IMR-90 (cell line): ENCODE measurements around the gene GRID1. TPM values are rescaled to one million over a fixed set of nuclear protein-coding genes. Genes with fewer than 3 reads are reported as not detected.

Experiments
- ATAC-seq: fragments of 200-7000 bp; cut with Tn5 transposase; 2 replicates; pipeline ENCODE4 v1.9.1; 2020; ENCODE audit warnings: low read depth, mild to moderate bottlenecking, moderate library complexity
- BruUV-seq: library from RNA; stranded (reverse); fragments of 400-500 nt; replicated peaks from 2 replicates; lab custom pipeline; 2021; lab: Mats Ljungman, UMichigan
- CTCF ChIA-PET: fragments of 300-600 bp; formaldehyde crosslinking; extraction: SDS; loops from one replicate; lab custom pipeline; 2021; ENCODE audit warnings: antibody characterized with exemption; lab: Yijun Ruan, JAX
- POLR2A ChIA-PET: fragments of 300-600 bp; sonication (Branson Sonifier 250); formaldehyde crosslinking; loops from one replicate; lab custom pipeline; 2022; ENCODE audit warnings: antibody characterized with exemption; ENCODE audit not compliant: unreplicated experiment; lab: Charles Lee
- DNase-seq: peaks from one replicate; pipeline ENCODE4 v3.0.0; 2013
- H2AFZ ChIP-seq: replicated peaks from 2 replicates; pipeline ENCODE3; 2013; ENCODE audit warnings: low read length, mild to moderate bottlenecking; ENCODE audit not compliant: poor library complexity
- H2AK5ac ChIP-seq: 2 replicates; pipeline ENCODE4 v1.6.1; 2013; ENCODE audit warnings: low read depth, low read length, inconsistent platforms
- H2AK9ac ChIP-seq: replicated peaks from 2 replicates; pipeline ENCODE3; 2013; ENCODE audit warnings: mild to moderate bottlenecking, low read depth, low read length, moderate library complexity; ENCODE audit not compliant: poor library complexity
- H2BK120ac ChIP-seq: 2 replicates; pipeline ENCODE4 v1.6.1; 2013; ENCODE audit warnings: low read depth, low read length, inconsistent platforms
- H2BK15ac ChIP-seq: 3 replicates; pipeline ENCODE4 v1.6.1; 2013; ENCODE audit warnings: low read depth, low read length, inconsistent platforms
- H2BK20ac ChIP-seq: 2 replicates; pipeline ENCODE4 v1.6.1; 2013; ENCODE audit warnings: low read depth, mild to moderate bottlenecking, inconsistent platforms, low read length, moderate library complexity
- H2BK5ac ChIP-seq: 2 replicates; pipeline ENCODE4 v1.6.1; 2013; ENCODE audit warnings: mild to moderate bottlenecking, low read depth, low read length, inconsistent platforms; ENCODE audit not compliant: poor library complexity, severe bottlenecking
- H3K14ac ChIP-seq: replicated peaks from 2 replicates; pipeline ENCODE4 v1.6.1; 2013; ENCODE audit warnings: low read depth, low read length, inconsistent platforms
- H3K18ac ChIP-seq: 2 replicates; pipeline ENCODE4 v1.6.1; 2013; ENCODE audit warnings: low read depth, low read length, control low read depth
- H3K23ac ChIP-seq: 2 replicates; pipeline ENCODE4 v1.6.1; 2013; ENCODE audit warnings: low read depth, low read length, inconsistent platforms
- H3K27ac ChIP-seq: 2 replicates; pipeline ENCODE4 v1.5.1; 2013; ENCODE audit warnings: mild to moderate bottlenecking, control low read depth, low read length; ENCODE audit not compliant: insufficient read depth
- H3K27me3 ChIP-seq: 2 replicates; pipeline ENCODE4 v1.6.1; 2013; ENCODE audit warnings: low read length; ENCODE audit not compliant: control insufficient read depth, insufficient read depth
- H3K36me3 ChIP-seq: 2 replicates; pipeline ENCODE4 v1.6.1; 2013; ENCODE audit warnings: low read length, mixed read lengths; ENCODE audit not compliant: control insufficient read depth, insufficient read depth
- H3K4ac ChIP-seq: 2 replicates; pipeline ENCODE4 v1.6.1; 2013; ENCODE audit warnings: low read depth, low read length, inconsistent platforms
- H3K4me1 ChIP-seq: 2 replicates; pipeline ENCODE4 v1.6.1; 2013; ENCODE audit warnings: low read length, mixed read lengths; ENCODE audit not compliant: control insufficient read depth, insufficient read depth
- H3K4me2 ChIP-seq: 2 replicates; pipeline ENCODE4 v1.6.1; 2013; ENCODE audit warnings: low read depth, mild to moderate bottlenecking, control low read depth, low read length, moderate library complexity
- H3K4me3 ChIP-seq: 2 replicates; pipeline ENCODE4 v1.5.1; 2013; ENCODE audit warnings: low read depth, mild to moderate bottlenecking, control low read depth, low read length, moderate library complexity; ENCODE audit not compliant: insufficient read depth
- H3K56ac ChIP-seq: 2 replicates; pipeline ENCODE4 v1.6.1; 2013; ENCODE audit warnings: low read length, inconsistent platforms; ENCODE audit not compliant: insufficient read depth; ENCODE audit errors: extremely low read depth
- H3K79me1 ChIP-seq, 2 experiments: 2 replicates each; pipeline ENCODE4 v1.6.1; 2013; ENCODE audit warnings: low read length in 2 of 2, inconsistent platforms in 1 of 2, low read depth in 1 of 2
- H3K9ac ChIP-seq: 2 replicates; pipeline ENCODE4 v1.6.1; 2013; ENCODE audit warnings: low read depth, low read length, control low read depth
- H3K9me1 ChIP-seq: 2 replicates; pipeline ENCODE4 v1.6.1; 2013; ENCODE audit warnings: low read length, inconsistent platforms; ENCODE audit not compliant: insufficient read depth
- H3K9me3 ChIP-seq: 2 replicates; pipeline ENCODE4 v1.6.1; 2013; ENCODE audit warnings: low read length; ENCODE audit not compliant: control insufficient read depth, insufficient read depth
- H4K20me1 ChIP-seq: 2 replicates; pipeline ENCODE4 v1.6.1; 2013; ENCODE audit warnings: low read length, inconsistent platforms; ENCODE audit not compliant: insufficient read depth
- H4K5ac ChIP-seq: 2 replicates; pipeline ENCODE4 v1.6.1; 2013; ENCODE audit warnings: mild to moderate bottlenecking, low read depth, low read length, control low read depth
- H4K8ac ChIP-seq, 2 experiments: 2 replicates each; pipeline ENCODE4 v1.6.1; 2013; ENCODE audit warnings: low read depth in 2 of 2, low read length in 2 of 2, control low read depth in 1 of 2, inconsistent platforms in 1 of 2
- H4K91ac ChIP-seq: 2 replicates; pipeline ENCODE4 v1.6.1; 2013; ENCODE audit warnings: low read depth, low read length, inconsistent platforms; ENCODE audit not compliant: insufficient read depth
- CEBPB ChIP-seq: IDR thresholded peaks from 2 replicates; pipeline ENCODE4 v1.6.1; 2012; ENCODE audit warnings: low read depth, low read length, improper control_type of control experiment
- CHD1 ChIP-seq: IDR thresholded peaks from 2 replicates; pipeline ENCODE4 v1.6.1; 2012; ENCODE audit warnings: low read depth, low read length, improper control_type of control experiment
- MAFK ChIP-seq: IDR thresholded peaks from 2 replicates; pipeline ENCODE4 v1.6.1; 2012; ENCODE audit warnings: low read depth, low read length, improper control_type of control experiment
- NFE2L2 ChIP-seq: fragments of 150-350 bp; IDR thresholded peaks from 2 replicates; pipeline ENCODE4 v1.6.1; 2016; ENCODE audit warnings: low read depth, mild to moderate bottlenecking, low read length
- POLR2A ChIP-seq: IDR thresholded peaks from 2 replicates; pipeline ENCODE4 v1.6.1; 2012; ENCODE audit warnings: mild to moderate bottlenecking, low read depth, low read length
- RAD21 ChIP-seq: IDR thresholded peaks from 2 replicates; pipeline ENCODE4 v1.6.1; 2012; ENCODE audit warnings: low read length, improper control_type of control experiment
- RCOR1 ChIP-seq: IDR thresholded peaks from 2 replicates; pipeline ENCODE4 v1.6.1; 2012; ENCODE audit warnings: mild to moderate bottlenecking, low read length, improper control_type of control experiment; ENCODE audit not compliant: insufficient replicate concordance
- SMC3 ChIP-seq: fragments of 150-350 bp; IDR thresholded peaks from 2 replicates; pipeline ENCODE4 v1.6.1; 2016; ENCODE audit warnings: low read depth, mild to moderate bottlenecking, antibody characterized with exemption, low read length, moderate library complexity
- WGBS, 2 experiments: methylation state at CpG; one replicate each; pipeline versions ENCODE4 v1.1.5 to v1.1.7; 2013; ENCODE audit warnings: missing lambda C conversion rate in 2 of 2; ENCODE audit not compliant: insufficient read length in 1 of 2; ENCODE audit errors: extremely low coverage in 2 of 2; 5-methylcytosine and 5-hydroxymethylcytosine counted together
- dilution Hi-C: fragments of 300-500 bp; cut with HindIII; formaldehyde crosslinking; loops from one replicate; pipeline ENCODE4 v1.14.3; 2018; ENCODE audit warnings: low sequenced_read_pairs; ENCODE audit not compliant: unreplicated experiment
- in situ Hi-C: fragments of 300-500 bp; cut with MboI; formaldehyde crosslinking; loops from 3 replicates; pipeline ENCODE4 v1.14.3; 2019; ENCODE audit warnings: low sequenced_read_pairs, inconsistent platforms, mixed read lengths
- intact Hi-C: fragments of 100-400 bp; cut with micrococcal nuclease; formaldehyde crosslinking; loops from 2 replicates; pipeline ENCODE4 v1.10.0; 2022
- polyA plus RNA-seq, 3 experiments: library from polyadenylated mRNA; depleted of rRNA; stranded (reverse); fragments of >200 nt; gene quantifications; 2 replicates each; pipeline ENCODE4 v1.2.3, GENCODE V29; 2012; ENCODE audit warnings: low replicate concordance in 1 of 3
- total RNA-seq: library from RNA; depleted of rRNA; stranded (reverse); fragments of >200 nt; gene quantifications from 2 replicates; pipeline ENCODE4 v1.2.3, GENCODE V29; 2012
- TF ChIP-seq, protein P1 (sequence below): conservative IDR thresholded peaks from 2 replicates; pipeline ENCODE4 v1.5.1; 2012; ENCODE audit warnings: mild to moderate bottlenecking, low read depth, low read length, improper control_type of control experiment

Gene GRID1
- total and polyA plus RNA-seq, 2 of the 4 experiments (the other 2 are of a cell fraction) = not detected

DNA sequence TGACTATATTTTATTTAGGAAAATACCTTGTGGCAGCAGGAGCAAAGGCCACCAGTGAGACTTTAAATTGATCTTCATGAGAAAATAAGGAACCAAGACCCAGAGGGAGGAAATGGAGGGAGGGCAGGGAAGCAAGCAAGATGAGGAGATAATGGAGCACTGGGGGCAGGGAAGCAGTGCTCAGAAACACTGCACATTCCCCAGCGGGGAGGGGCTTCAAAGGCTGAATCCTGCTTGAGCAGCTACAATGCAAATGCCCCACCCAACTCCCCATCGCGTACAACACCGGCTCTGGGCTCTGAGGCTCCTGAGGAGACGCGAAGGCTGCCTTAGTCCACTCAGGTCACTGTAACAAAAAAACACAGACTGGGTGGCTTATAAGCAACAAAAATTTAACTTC, 503.8 kb downstream of the GRID1 start:
- POLR2A ChIA-PET = no interaction called here
- Histone ChIP-seq H3K14ac (no peak overlapping the region), H2BK15ac (no peak overlapping the region), H4K8ac (no peak overlapping the region), H2BK120ac (no peak overlapping the region), H3K23ac (no peak overlapping the region), H3K27me3 (no peaks in the 10 kb centered on the region), H2BK20ac (no peak overlapping the region), H3K36me3 (no peaks in the 10 kb centered on the region), H3K18ac (no peak overlapping the region), H2AFZ (no peak overlapping the region), H3K4me3 (no peak overlapping the region), H4K5ac (no peak overlapping the region), H2AK9ac (no peak overlapping the region), H3K27ac (no peak overlapping the region), H3K9ac (no peak overlapping the region), H4K20me1 (no peaks in the 10 kb centered on the region), H2AK5ac (no peak overlapping the region), H3K79me1 (no peaks in the 10 kb centered on the region), H3K56ac (no peak overlapping the region), H4K91ac (no peak overlapping the region), H3K9me1 (no peaks in the 10 kb centered on the region), H3K4me1 (no peaks in the 10 kb centered on the region), H3K9me3 (peaks cover 41% of the 10 kb centered on the region), H3K4ac (no peak overlapping the region), H3K4me2 (no peak overlapping the region), H2BK5ac (no peak overlapping the region)
- dilution Hi-C loops = no loop called here
- no TSS peak for BruUV-seq
- WGBS, 2 experiments = no CpG with 5 or more reads among the region's 6 CpGs
- no peak for DNase-seq
- in situ Hi-C loops = no loop called here
- TF ChIP-seq POLR2A (no peak), NFE2L2 (no peak), RCOR1 (no peak), CHD1 (no peak), MAFK (no peak), RAD21 (no peak), SMC3 (no peak), CEBPB (no peak)
- TF ChIP-seq, protein P1, sequence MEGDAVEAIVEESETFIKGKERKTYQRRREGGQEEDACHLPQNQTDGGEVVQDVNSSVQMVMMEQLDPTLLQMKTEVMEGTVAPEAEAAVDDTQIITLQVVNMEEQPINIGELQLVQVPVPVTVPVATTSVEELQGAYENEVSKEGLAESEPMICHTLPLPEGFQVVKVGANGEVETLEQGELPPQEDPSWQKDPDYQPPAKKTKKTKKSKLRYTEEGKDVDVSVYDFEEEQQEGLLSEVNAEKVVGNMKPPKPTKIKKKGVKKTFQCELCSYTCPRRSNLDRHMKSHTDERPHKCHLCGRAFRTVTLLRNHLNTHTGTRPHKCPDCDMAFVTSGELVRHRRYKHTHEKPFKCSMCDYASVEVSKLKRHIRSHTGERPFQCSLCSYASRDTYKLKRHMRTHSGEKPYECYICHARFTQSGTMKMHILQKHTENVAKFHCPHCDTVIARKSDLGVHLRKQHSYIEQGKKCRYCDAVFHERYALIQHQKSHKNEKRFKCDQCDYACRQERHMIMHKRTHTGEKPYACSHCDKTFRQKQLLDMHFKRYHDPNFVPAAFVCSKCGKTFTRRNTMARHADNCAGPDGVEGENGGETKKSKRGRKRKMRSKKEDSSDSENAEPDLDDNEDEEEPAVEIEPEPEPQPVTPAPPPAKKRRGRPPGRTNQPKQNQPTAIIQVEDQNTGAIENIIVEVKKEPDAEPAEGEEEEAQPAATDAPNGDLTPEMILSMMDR = no peak
- intact Hi-C loops = no loop called here
- CTCF ChIA-PET = no interaction called here
- no peak for ATAC-seq
